Panc1 (cell line): ENCODE results near the gene NDST1.

Experiments used
- CTCF ChIP-seq: fragments of 450-650 bp; IDR thresholded peaks from 2 replicates; pipeline ENCODE4 v1.5.1; 2017; ENCODE audit warnings: mild to moderate bottlenecking
- TCF7L2 ChIP-seq: IDR thresholded peaks from 2 replicates; pipeline ENCODE4 v1.6.1; 2011; ENCODE audit warnings: mild to moderate bottlenecking, low read depth, low read length, inconsistent platforms

- no peak for TF ChIP-seq CTCF
- TF ChIP-seq TCF7L2, result no peak
Observed at GRCh38 chr5:150539206-150539605, 31.3 kb downstream of the NDST1 start.
